HG03558 (cell line): ENCODE measurements around the gene NRAS.
"Not testable (repeated sequence)": the region's sequence is repeated elsewhere in the genome, so short reads cannot be mapped to it uniquely, and the experiment has no call there.

Experiments
- ATAC-seq: cut with Tn5 transposase; IDR thresholded peaks from one replicate; pipeline ENCODE4 v1.9.1; 2021; ENCODE audit warnings: moderate number of reproducible peaks; ENCODE audit not compliant: unreplicated experiment; ENCODE audit errors: extremely low read depth

The NRAS gene

GRCh38 chr1:114716304-114717170 lies at the start of gene NRAS:
NRAS (minus strand) TSS chr1:114716771; CDS start chr1:114716160, 611 bp downstream.
- peak; percentile 81 for ATAC-seq

GRCh38 chr1:114764689-114765088 lies 48.1 kb upstream of the NRAS start:
- no peak for ATAC-seq

- ATAC-seq: no peak
Measured at GRCh38 chr1:114758256-114758832, 41.8 kb upstream of the NRAS start.

- ATAC-seq: peak; percentile 59
Measured at GRCh38 chr1:114757455-114758255, 41.1 kb upstream of the NRAS start, which contains the start of gene CSDE1. CSDE1 (minus strand) TSS chr1:114757984; CDS start chr1:114739890, 18,094 bp downstream.

- no peak for ATAC-seq
Measured at GRCh38 chr1:114756949-114757454, 40.4 kb upstream of the NRAS start.

- ATAC-seq: peak; percentile 25
Measured at GRCh38 chr1:114756009-114756892, 39.7 kb upstream of the NRAS start.

GRCh38 chr1:114755006-114755931 lies 38.7 kb upstream of the NRAS start:
- ATAC-seq: no peak

- not testable (repeated sequence) for ATAC-seq
Measured at GRCh38 chr1:114753702-114754101, 37.1 kb upstream of the NRAS start.

- no peak for ATAC-seq
Measured at GRCh38 chr1:114753143-114753542, 36.6 kb upstream of the NRAS start.

- no peak for ATAC-seq
Measured at GRCh38 chr1:114750780-114751179, 34.2 kb upstream of the NRAS start.

- no peak for ATAC-seq
Measured at GRCh38 chr1:114749835-114750234, 33.3 kb upstream of the NRAS start.

- no peak for ATAC-seq
Measured at GRCh38 chr1:114746450-114747121, 30.0 kb upstream of the NRAS start.

GRCh38 chr1:114745291-114745690 lies 28.7 kb upstream of the NRAS start:
- ATAC-seq: no peak

GRCh38 chr1:114741963-114742746 lies 25.6 kb upstream of the NRAS start:
- ATAC-seq: no peak

- no peak for ATAC-seq
Measured at GRCh38 chr1:114740331-114740730, 23.8 kb upstream of the NRAS start.

GRCh38 chr1:114737314-114737849 lies 20.8 kb upstream of the NRAS start:
- no peak for ATAC-seq

- no peak for ATAC-seq
Measured at GRCh38 chr1:114735479-114735878, 18.9 kb upstream of the NRAS start.
